Fibroblast of pulmonary artery (primary cell): Measurements from ENCODE around the gene P3H3.
A peak's percentile ranks its signal among the peaks of the same experiment; 100 is the strongest.

Experiments
- DNase-seq: peaks from one replicate; pipeline ENCODE4 v3.0.0-alpha.2; 2010; ENCODE audit warnings: low read depth
- H3K4me3 ChIP-seq: replicated peaks from 2 replicates; pipeline ENCODE4 v1.5.1; 2011; ENCODE audit warnings: low read depth, mild to moderate bottlenecking, control low read depth, low read length, moderate library complexity
- CTCF ChIP-seq: IDR thresholded peaks from 2 replicates; pipeline ENCODE4 v1.5.1; 2011; ENCODE audit warnings: mild to moderate bottlenecking, control low read depth, low read length, inconsistent platforms; ENCODE audit errors: missing control alignments

Gene P3H3, protein sequence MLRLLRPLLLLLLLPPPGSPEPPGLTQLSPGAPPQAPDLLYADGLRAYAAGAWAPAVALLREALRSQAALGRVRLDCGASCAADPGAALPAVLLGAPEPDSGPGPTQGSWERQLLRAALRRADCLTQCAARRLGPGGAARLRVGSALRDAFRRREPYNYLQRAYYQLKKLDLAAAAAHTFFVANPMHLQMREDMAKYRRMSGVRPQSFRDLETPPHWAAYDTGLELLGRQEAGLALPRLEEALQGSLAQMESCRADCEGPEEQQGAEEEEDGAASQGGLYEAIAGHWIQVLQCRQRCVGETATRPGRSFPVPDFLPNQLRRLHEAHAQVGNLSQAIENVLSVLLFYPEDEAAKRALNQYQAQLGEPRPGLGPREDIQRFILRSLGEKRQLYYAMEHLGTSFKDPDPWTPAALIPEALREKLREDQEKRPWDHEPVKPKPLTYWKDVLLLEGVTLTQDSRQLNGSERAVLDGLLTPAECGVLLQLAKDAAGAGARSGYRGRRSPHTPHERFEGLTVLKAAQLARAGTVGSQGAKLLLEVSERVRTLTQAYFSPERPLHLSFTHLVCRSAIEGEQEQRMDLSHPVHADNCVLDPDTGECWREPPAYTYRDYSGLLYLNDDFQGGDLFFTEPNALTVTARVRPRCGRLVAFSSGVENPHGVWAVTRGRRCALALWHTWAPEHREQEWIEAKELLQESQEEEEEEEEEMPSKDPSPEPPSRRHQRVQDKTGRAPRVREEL

GRCh38 chr12:6827982-6828780, at the start of gene P3H3:
TSS of gene P3H3 (plus strand) at chr12:6828407. CDS start at chr12:6828441, 34 bp downstream.
- peak within 1 kb of the TSS; percentile 89 for H3K4me3 ChIP-seq
- TF ChIP-seq CTCF = no peak
- DNase-seq = peak; percentile 48

DNA sequence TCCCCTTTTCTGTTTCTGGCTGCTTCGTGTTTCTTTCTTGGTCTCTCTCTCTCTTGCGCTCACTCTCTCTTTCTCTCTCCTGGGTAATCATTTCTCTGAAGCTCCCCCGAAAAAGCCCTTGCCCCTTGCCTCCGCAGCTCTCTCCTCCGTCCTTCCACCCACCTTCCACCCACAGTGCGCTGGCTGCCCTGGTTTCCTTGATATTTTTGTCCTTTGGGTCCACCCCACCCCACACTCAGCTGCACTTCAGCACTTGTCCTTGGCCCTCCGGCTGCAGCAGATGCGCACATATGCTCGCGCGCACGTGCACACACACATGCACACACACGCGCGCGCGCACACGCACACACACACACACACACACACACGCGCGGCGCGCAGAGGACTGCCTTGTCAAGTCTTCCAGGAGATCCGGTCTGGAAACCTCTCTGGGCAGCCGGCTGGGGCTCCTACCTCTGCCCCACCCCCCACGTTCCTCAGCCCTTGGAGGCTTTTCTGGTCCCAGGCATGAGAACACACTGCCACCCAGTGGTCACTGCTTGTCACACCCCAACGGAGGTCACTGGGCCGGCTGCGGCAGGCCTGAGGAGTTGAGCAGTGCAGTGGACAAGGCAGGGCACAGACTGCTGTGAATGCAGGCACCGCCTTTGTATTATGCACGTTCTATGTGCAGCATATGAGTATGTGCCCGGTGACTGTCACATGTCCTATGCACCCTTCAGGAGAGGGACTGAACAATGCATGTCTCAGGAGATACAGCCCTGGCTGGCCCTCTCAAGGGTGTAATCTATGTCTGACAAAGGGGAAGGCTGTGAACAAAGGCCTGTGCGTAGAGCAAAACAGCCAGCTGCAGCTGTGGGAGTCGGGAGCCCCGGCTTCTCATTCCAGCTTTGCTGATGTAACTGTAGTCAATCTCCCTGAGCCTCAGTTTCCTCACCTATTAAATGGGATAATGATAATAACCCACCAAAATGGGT, 49.3 kb upstream of the P3H3 start:
- peak; percentile 95 for DNase-seq
- peak; percentile 92 for TF ChIP-seq CTCF
- H3K4me3 ChIP-seq = peak overlapping the region; percentile 45

- H3K4me3 ChIP-seq = no peak overlapping the region
- no peak for DNase-seq
- no peak for TF ChIP-seq CTCF
Measured at GRCh38 chr12:6779708-6780432, 48.3 kb upstream of the P3H3 start.

DNA sequence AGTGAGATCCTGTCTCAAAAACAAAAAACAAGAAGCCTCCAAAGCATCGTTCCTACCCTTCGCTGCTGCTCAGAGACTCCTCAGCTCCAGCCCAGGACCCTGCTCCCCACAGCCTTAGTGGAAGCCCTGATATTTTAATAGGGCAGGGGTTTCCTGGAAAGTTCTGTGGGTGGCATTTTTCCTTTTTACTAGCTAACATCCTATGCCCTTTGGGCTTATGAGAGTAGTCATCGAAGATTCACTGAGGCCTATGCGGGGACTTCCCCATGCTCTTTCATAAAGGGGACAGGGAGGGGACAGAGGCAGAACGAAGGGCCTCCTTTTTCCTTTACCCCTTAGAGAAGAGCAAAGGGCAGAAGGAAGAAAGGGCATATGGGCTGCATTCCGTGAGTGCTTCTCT, 47.6 kb upstream of the P3H3 start:
- H3K4me3 ChIP-seq = no peak overlapping the region
- DNase-seq = no peak
- TF ChIP-seq CTCF = no peak

DNA sequence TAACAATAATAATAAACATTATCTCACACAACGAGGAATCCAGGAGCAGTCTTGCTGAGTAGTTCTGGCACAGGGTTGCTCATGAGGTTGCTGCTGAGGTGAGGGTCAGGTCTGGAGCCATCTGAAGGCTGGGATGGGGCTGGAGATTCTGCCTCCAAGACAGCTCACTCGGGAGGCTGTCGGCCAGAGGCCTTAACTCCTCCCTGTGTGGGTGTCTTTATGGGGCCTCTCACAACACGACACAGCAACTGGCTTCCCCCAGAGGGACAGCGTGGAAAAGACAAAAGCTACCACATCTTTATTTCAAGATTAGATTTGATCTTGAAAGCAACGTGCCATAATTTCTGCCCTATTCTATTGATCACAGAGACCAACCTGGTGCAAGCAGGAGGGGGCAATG, 46.1 kb upstream of the P3H3 start:
- no peak overlapping the region for H3K4me3 ChIP-seq
- DNase-seq = no peak
- TF ChIP-seq CTCF = no peak
